ENCODE results near the gene SEMA4D.
"Not testable (repeated sequence)": the region's sequence is repeated elsewhere in the genome, so short reads cannot be mapped to it uniquely, and the experiment has no call there.

SEMA4D gene

DNA sequence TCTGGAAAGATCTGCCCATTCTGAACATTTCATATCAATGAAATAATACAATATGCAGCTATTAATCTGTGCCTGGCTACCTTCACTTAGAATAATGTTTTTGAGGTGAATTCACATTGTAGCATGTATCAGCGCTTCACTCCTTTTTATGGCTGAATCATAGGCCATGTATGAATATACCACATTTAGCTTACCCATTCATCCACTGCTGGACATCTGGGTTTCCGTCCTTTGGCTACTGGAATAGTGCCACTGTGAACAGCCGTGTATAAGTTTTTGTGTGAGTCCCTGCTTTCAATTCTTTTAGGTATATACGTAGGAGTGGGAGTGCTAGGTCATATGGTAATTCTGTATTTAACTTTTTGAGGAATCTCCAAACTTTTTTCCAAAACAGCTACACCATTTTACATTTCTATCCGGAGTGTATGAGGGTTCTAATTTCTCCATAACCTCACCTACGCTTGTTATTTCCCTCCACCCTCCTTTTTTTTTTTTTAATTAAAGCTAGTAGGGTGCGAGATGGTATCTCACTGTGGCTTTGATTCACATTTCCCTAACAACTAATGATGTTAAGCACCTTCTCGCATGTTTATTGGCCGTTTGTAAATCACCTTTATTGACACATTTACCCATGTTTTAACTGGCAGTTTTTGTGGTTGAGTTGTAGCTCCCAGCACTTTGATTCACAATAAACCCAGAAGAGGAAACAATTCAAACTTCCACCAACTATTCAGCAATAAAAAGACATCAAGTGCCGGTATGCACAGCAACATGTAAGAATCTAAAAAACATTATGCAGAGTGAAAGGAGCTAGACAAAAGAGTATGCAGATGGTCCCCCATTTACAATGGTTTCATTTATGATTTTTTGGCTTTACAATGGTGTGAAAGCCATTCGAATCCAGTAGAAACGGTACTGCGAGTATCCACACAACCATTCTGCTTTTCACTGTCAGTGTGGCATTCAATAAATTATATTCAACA is 8.1 kb downstream of the SEMA4D start:
- FAIRE-seq: no peak
- no peak for TF ChIP-seq POLR2A (IDR thresholded peaks at IDR 0.05; ENCODE audit: low read depth, low read length)
- DNase-seq (ENCODE audit: insufficient read length, low spot score): no peak

GRCh38 chr9:89488936-89489335 is 9.0 kb downstream of the SEMA4D start:
- DNase-seq (ENCODE audit: insufficient read length, low spot score) (no peak), FAIRE-seq (no peak)
- no peak for TF ChIP-seq POLR2A (IDR thresholded peaks at IDR 0.05; ENCODE audit: low read depth, low read length)

DNA sequence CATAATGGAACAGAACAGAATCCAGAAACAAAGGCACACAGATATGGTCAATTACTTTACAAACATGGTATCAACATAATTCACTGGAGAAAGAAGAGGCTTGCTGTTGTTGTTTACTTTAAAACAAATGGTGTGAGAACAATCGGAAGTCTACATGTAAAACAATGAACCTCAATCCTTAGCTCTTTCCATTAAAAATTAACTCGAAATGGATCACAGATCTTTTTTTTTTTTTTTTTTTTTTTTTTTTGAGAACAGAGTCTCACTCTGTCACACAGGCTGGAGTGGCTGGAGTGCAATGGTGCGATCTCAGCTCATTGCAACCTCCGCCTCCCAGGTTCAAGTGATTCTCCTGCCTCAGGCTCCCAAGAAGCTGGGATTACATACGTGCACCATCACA is 9.8 kb downstream of the SEMA4D start:
- FAIRE-seq (no peak), DNase-seq (ENCODE audit: insufficient read length, low spot score) (no peak)
- TF ChIP-seq POLR2A (IDR thresholded peaks at IDR 0.05; ENCODE audit: low read depth, low read length): no peak

GRCh38 chr9:89486681-89487080 is 11.2 kb downstream of the SEMA4D start:
- no peak for TF ChIP-seq POLR2A (IDR thresholded peaks at IDR 0.05; ENCODE audit: low read depth, low read length)
- no peak for FAIRE-seq
- no peak for DNase-seq (ENCODE audit: insufficient read length, low spot score)

GRCh38 chr9:89484475-89485404 is 13.2 kb downstream of the SEMA4D start:
- FAIRE-seq (no peak), DNase-seq (ENCODE audit: insufficient read length, low spot score) (no peak)
- no peak for TF ChIP-seq POLR2A (IDR thresholded peaks at IDR 0.05; ENCODE audit: low read depth, low read length)

- FAIRE-seq (no peak), DNase-seq (ENCODE audit: insufficient read length, low spot score) (no peak)
- TF ChIP-seq POLR2A (IDR thresholded peaks at IDR 0.05; ENCODE audit: low read depth, low read length): no peak
These were observed 14.1 kb downstream of the SEMA4D start for GRCh38 chr9:89483592-89484474.

DNA sequence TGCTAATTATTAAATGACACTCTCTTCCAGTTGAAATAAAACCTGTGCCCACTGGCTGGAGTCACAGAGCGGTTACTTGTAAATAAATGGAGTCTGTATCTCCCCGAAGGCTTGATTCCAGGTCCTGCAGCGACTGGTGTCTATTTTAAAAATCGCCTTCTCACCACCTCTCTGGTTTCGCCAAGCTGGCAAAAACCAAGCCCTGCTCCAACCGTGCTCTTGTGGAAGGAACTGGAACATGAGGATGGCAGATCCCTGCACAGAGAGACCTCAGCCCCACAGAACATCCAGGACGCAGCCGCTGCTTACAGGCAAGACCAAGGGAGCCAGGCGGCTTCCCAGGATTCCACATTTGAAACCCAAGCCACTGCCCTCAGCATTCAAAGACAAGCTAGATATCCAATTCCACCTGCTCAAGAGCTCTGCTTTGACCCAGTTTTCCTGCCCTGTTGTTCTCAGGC is 15.0 kb downstream of the SEMA4D start:
- no peak for TF ChIP-seq POLR2A (IDR thresholded peaks at IDR 0.05; ENCODE audit: low read depth, low read length)
- FAIRE-seq (no peak), DNase-seq (ENCODE audit: insufficient read length, low spot score) (no peak)

- DNase-seq (ENCODE audit: insufficient read length, low spot score) (no peak), FAIRE-seq (no peak)
- TF ChIP-seq POLR2A (IDR thresholded peaks at IDR 0.05; ENCODE audit: low read depth, low read length): no peak
These were observed 15.7 kb downstream of the SEMA4D start for GRCh38 chr9:89482056-89482851.

DNA sequence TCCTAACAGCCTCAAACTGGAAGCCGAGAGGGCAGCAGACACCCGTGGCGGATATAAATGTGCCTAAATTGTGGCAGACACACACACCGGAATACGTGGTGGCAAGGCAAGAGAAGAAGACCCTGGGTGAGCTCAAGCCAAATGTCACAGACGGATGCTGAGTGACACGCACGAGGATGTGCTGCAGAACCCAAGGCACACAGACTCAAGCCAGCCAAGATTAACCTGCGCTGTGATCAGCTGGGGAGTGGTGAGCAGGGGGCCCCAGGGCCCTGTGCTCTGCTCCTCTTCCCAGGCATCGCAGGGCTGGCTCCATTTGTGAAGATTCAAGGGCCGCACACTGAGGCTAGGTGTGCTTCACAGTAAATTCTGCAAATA is 16.4 kb downstream of the SEMA4D start:
- no peak for TF ChIP-seq POLR2A (IDR thresholded peaks at IDR 0.05; ENCODE audit: low read depth, low read length)
- DNase-seq (ENCODE audit: insufficient read length, low spot score) (no peak), FAIRE-seq (no peak)

- no peak for TF ChIP-seq POLR2A (IDR thresholded peaks at IDR 0.05; ENCODE audit: low read depth, low read length)
- FAIRE-seq: no peak
- no peak for DNase-seq (ENCODE audit: insufficient read length, low spot score)
These were observed 16.9 kb downstream of the SEMA4D start for GRCh38 chr9:89480825-89481537.

DNA sequence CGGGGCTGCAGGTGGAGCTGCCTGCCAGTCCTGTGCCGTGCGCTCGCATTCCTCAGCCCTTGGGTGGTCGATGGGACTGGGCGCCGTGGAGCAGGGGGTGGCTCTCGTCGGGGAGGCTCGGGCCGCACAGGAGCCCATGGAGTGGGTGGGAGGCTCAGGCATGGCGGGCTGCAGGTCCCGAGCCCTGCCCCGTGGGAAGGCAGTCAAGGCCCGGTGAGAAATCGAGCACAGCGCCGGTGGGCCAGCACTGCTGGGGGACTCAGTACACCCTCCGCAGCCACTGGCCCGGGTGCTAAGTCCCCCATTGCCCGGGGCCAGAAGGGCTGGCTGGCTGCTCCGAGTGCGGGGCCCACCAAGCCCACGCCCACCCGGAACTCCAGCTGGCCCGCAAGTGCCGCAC is 17.5 kb downstream of the SEMA4D start:
- DNase-seq (ENCODE audit: insufficient read length, low spot score); FAIRE-seq: not testable (repeated sequence)

DNA sequence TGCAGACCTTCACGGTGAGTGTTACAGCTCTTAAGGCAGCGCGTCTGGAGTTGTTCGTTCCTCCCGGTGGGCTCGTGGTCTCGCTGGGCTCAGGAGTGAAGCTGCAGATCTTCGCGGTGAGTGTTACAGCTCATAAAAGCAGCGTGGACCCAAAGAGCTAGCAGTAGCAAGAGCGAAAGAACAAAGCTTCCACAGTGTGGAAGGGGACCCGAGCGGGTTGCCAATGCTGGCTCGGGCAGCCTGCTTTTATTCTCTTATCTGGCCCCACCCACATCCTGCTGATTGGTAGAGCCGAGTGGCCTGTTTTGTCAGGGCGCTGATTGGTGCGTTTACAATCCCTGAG is 18.3 kb downstream of the SEMA4D start:
- not testable (repeated sequence) for FAIRE-seq; DNase-seq (ENCODE audit: insufficient read length, low spot score)
